Ascending aorta (tissue), 2 donors: ENCODE measurements around the gene GGNBP2. TPM values are rescaled to one million over a fixed set of nuclear protein-coding genes. Genes with fewer than 3 reads are reported as not detected.
A peak's percentile ranks its signal among the peaks of the same experiment; 100 is the strongest.

Experiments used
- DNase-seq, 2 donors: peaks; one replicate each; pipeline ENCODE4 v3.0.0-alpha.2; 2019; ENCODE audit warnings: low spot score in 2 of 2
- H3K27ac ChIP-seq, 2 donors: fragments of 200-600 bp; sonication (generic); one replicate each; pipeline ENCODE4 v1.5.1; 2016 to 2017; ENCODE audit warnings: mild to moderate bottlenecking in 1 of 2
- H3K27me3 ChIP-seq: fragments of 200-600 bp; sonication (generic); one replicate; pipeline ENCODE4 v1.5.1; 2017
- H3K36me3 ChIP-seq, 2 donors: fragments of 200-600 bp; sonication (generic); one replicate each; pipeline ENCODE4 v1.5.1; 2016
- H3K4me1 ChIP-seq, 2 donors: fragments of 200-600 bp; sonication (generic); one replicate each; pipeline ENCODE4 v1.5.1; 2016 to 2017; ENCODE audit warnings: mild to moderate bottlenecking in 1 of 2
- H3K4me3 ChIP-seq, 2 donors: fragments of 200-600 bp; sonication (generic); one replicate each; pipeline ENCODE4 v1.5.1; 2016 to 2017; ENCODE audit warnings: mild to moderate bottlenecking in 1 of 2
- H3K9me3 ChIP-seq, 2 donors: fragments of 200-600 bp; sonication (generic); one replicate each; pipeline ENCODE4 v1.5.1; 2016
- CTCF ChIP-seq, 3 experiments: fragments of 200-600 bp in 2 of 3; fragments of 450-650 bp in 1 of 3; sonication (generic) in 2 of 3; IDR thresholded peaks; one replicate each; pipeline ENCODE4 v1.5.1; 2016 to 2019; ENCODE audit warnings: antibody characterized with exemption in 3 of 3, mild to moderate bottlenecking in 1 of 3, moderate library complexity in 1 of 3
- intact Hi-C: fragments of 100-400 bp; cut with DNase I; formaldehyde crosslinking; loops from one replicate; pipeline ENCODE4 v1.15.1; 2023
- total RNA-seq: library from RNA; depleted of rRNA; stranded (reverse); fragments of >200 nt; gene quantifications from one replicate; pipeline ENCODE4 v1.1.0, GENCODE V29; 2016

The GGNBP2 gene
- total RNA-seq, 1 donor from 2014 or later, result 26.5 TPM

GRCh38 chr17:36545465-36546417 is 1.0 kb downstream of the GGNBP2 start:
- peaks cover 16 to 35% of the 10 kb centered on the region in 2 donors for H3K4me1 ChIP-seq
- H3K27me3 ChIP-seq, result no peaks in the 10 kb centered on the region
- DNase-seq, result peak; percentile 94 to 98
- intact Hi-C loops, result loop anchor here (1.0 to 5.0 kb wide), 3 partner anchors 45 to 812 kb away; partner anchors contain the start of genes AATF and DHRS11
- H3K36me3 ChIP-seq, result peaks cover 0 to 5% of the 10 kb centered on the region in 2 donors
- no peaks in the 10 kb centered on the region for H3K9me3 ChIP-seq
- TF ChIP-seq CTCF (IDR thresholded peaks at IDR 0.05), result no peak
- peak overlapping the region; percentile 95 to 98 for H3K4me3 ChIP-seq
- peak overlapping the region; percentile 99 to 100 for H3K27ac ChIP-seq

GRCh38 chr17:36546418-36547093 is 1.8 kb downstream of the GGNBP2 start:
- no peak for TF ChIP-seq CTCF (IDR thresholded peaks at IDR 0.05)
- intact Hi-C loops, result loop anchor here (5.0 kb wide), 1 partner anchor 811 kb away; no protein-coding TSS in a partner anchor
- no peaks in the 10 kb centered on the region for H3K27me3 ChIP-seq
- H3K36me3 ChIP-seq, result peaks cover 0 to 5% of the 10 kb centered on the region in 2 donors
- H3K4me1 ChIP-seq, result peaks cover 16 to 39% of the 10 kb centered on the region in 2 donors
- no peak for DNase-seq
- peak overlapping the region; percentile 95 to 98 for H3K4me3 ChIP-seq
- no peaks in the 10 kb centered on the region for H3K9me3 ChIP-seq
- H3K27ac ChIP-seq, result peak overlapping the region; percentile 99 to 100

- Histone ChIP-seq H3K9me3 (no peaks in the 10 kb centered on the region), H3K27me3 (no peaks in the 10 kb centered on the region), H3K27ac (no peak overlapping the region), H3K4me1 (peaks cover 16 to 41% of the 10 kb centered on the region in 2 donors), H3K4me3 (peak overlapping the region in 1 of 2 donors; percentile 98), H3K36me3 (peaks cover 0 to 5% of the 10 kb centered on the region in 2 donors)
- DNase-seq, result no peak
- TF ChIP-seq CTCF (IDR thresholded peaks at IDR 0.05), result no peak
- intact Hi-C loops, result loop anchor here (5.0 kb wide), 1 partner anchor 810 kb away; no protein-coding TSS in a partner anchor
Observed at GRCh38 chr17:36547776-36548175, 3.1 kb downstream of the GGNBP2 start.

GRCh38 chr17:36550491-36551417 is 6.0 kb downstream of the GGNBP2 start:
- intact Hi-C loops, result no loop called here
- H3K4me3 ChIP-seq, result no peak overlapping the region
- H3K27ac ChIP-seq, result no peak overlapping the region
- DNase-seq, result no peak
- H3K4me1 ChIP-seq, result peaks cover 13 to 33% of the 10 kb centered on the region in 2 donors
- peaks cover 4 to 13% of the 10 kb centered on the region in 2 donors for H3K36me3 ChIP-seq
- no peaks in the 10 kb centered on the region for H3K9me3 ChIP-seq
- no peaks in the 10 kb centered on the region for H3K27me3 ChIP-seq
- TF ChIP-seq CTCF (IDR thresholded peaks at IDR 0.05), result no peak

GRCh38 chr17:36553459-36553858 is 8.7 kb downstream of the GGNBP2 start:
- no peak for DNase-seq
- no peaks in the 10 kb centered on the region for H3K27me3 ChIP-seq
- H3K9me3 ChIP-seq, result no peaks in the 10 kb centered on the region
- intact Hi-C loops, result no loop called here
- H3K36me3 ChIP-seq, result peaks cover 18 to 27% of the 10 kb centered on the region in 2 donors
- H3K4me3 ChIP-seq, result no peak overlapping the region
- no peak for TF ChIP-seq CTCF (IDR thresholded peaks at IDR 0.05)
- H3K4me1 ChIP-seq, result peaks cover 3 to 11% of the 10 kb centered on the region in 2 donors
- H3K27ac ChIP-seq, result no peak overlapping the region
